Hematopoietic multipotent progenitor cell treated with erythropoietin and hydrocortisone succinate and interleukin-3 and kit ligand, for 8 days (in vitro differentiated cells): ENCODE measurements around the gene ADD3.

Experiments
- DNase-seq: peaks from one replicate; pipeline ENCODE4 v3.0.0-alpha.2; 2015

Gene ADD3

GRCh38 chr10:110007701-110008517, at the start of gene ADD3:
Gene ADD3 (plus strand): TSS chr10:110007984. CDS start chr10:110100654, 92,670 bp downstream.
- peak; percentile 86 for DNase-seq

- DNase-seq: no peak
These were observed 49.7 kb upstream of the ADD3 start for GRCh38 chr10:109958059-109958458.

- no peak for DNase-seq
These were observed 48.3 kb upstream of the ADD3 start for GRCh38 chr10:109959259-109960145.

- DNase-seq: no peak
These were observed 47.1 kb upstream of the ADD3 start for GRCh38 chr10:109960682-109961081.

- DNase-seq: no peak
These were observed 46.4 kb upstream of the ADD3 start for GRCh38 chr10:109961174-109962001.

GRCh38 chr10:109962247-109962646, 45.5 kb upstream of the ADD3 start:
- DNase-seq: no peak

GRCh38 chr10:109963439-109963838, 44.3 kb upstream of the ADD3 start:
- DNase-seq: no peak

- no peak for DNase-seq
These were observed 43.5 kb upstream of the ADD3 start for GRCh38 chr10:109964318-109964717.

- DNase-seq: no peak
These were observed 40.6 kb upstream of the ADD3 start for GRCh38 chr10:109966961-109967738.

- DNase-seq: no peak
These were observed 40.1 kb upstream of the ADD3 start for GRCh38 chr10:109967739-109968088.

- peak; percentile 66 for DNase-seq
These were observed 38.6 kb upstream of the ADD3 start for GRCh38 chr10:109968953-109969759.

- no peak for DNase-seq
These were observed 37.9 kb upstream of the ADD3 start for GRCh38 chr10:109969760-109970346.

- no peak for DNase-seq
These were observed 36.1 kb upstream of the ADD3 start for GRCh38 chr10:109971634-109972033.

GRCh38 chr10:109972372-109973001, 35.3 kb upstream of the ADD3 start:
- DNase-seq: no peak

GRCh38 chr10:109973326-109973829, 34.4 kb upstream of the ADD3 start:
- no peak for DNase-seq

- DNase-seq: no peak
These were observed 33.1 kb upstream of the ADD3 start for GRCh38 chr10:109974504-109975191.

- no peak for DNase-seq
These were observed 32.3 kb upstream of the ADD3 start for GRCh38 chr10:109975244-109976190.

GRCh38 chr10:109976681-109977080, 31.1 kb upstream of the ADD3 start:
- DNase-seq: no peak
